ENCODE measurements around the gene ARHGEF16.
A peak's percentile ranks its signal among the peaks of the same experiment; 100 is the strongest.

Gene ARHGEF16

DNA sequence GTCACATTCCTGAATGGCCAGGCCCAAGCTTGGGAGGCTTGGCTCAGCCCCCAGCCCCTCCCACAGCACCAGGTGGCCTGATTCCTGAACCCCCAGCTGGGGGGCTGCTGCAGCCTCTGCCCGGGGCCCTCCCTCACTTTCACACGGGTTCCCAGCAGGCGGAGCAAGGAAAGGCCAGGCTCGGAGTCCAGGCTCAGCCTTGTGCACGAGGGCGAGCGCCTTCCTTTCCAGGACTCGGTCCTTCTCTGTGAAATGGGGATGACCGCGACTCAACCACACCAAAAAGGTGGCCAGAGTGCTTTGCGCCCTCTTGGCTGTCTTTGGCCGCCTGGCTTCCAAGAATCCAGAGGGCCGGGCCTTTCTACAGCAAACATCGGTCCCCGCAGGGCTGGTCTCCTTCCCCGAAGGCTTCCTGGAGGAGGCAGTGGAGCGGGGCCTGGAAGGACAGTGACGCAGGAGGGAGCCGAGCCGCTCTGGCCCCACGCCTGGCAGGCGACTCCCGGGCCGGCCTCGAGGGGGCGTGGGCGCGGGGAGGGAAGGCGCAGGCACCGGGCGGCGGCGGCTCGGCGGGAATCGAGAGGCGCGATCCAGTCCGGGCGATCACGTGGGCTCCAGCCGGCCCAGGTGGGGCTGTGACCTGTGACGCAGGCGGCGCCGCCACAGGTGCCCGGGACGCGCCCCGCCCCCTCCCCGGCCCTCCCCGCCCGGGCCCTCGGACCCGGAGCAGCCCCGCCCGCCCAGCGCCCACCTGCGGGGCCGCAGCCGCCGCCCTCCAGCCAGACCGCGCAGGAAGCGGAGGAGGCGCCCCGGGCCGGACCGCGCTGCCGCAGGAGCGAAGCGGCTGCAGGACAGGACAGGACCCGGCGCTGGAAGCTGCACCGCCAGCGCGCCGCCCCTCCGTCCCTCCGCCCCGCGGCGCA, at the start of gene ARHGEF16:
Gene ARHGEF16 (plus strand): TSS at position 775 of the 920 bp plus-strand sequence. CDS start 8,420 bp downstream, outside the sequence.
- no peak for DNase-seq (ENCODE audit: low spot score)

DNA sequence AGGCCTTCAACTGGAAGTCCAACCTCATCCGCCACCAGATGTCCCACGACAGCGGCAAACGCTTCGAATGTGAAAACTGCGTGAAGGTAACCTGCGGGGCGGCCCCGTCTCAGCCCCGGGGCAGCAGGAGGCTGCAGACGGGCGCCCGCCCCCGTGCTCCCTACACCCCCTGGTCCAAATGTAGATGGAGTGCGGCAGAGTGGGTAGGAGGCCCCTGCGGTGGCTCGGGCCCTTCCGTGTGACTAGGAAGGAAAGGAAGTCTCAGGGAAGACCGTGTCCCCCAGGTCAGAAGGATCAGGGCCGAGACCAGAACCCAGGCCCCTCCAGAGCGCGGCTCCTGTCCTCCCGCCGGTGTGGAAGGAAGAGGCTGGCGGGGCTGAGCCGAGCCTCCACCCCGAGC, 49.7 kb upstream of the ARHGEF16 start:
- DNase-seq (ENCODE audit: low spot score) = no peak

GRCh38 chr1:3405491-3405890, 49.0 kb upstream of the ARHGEF16 start:
- no peak for DNase-seq (ENCODE audit: low spot score)

DNA sequence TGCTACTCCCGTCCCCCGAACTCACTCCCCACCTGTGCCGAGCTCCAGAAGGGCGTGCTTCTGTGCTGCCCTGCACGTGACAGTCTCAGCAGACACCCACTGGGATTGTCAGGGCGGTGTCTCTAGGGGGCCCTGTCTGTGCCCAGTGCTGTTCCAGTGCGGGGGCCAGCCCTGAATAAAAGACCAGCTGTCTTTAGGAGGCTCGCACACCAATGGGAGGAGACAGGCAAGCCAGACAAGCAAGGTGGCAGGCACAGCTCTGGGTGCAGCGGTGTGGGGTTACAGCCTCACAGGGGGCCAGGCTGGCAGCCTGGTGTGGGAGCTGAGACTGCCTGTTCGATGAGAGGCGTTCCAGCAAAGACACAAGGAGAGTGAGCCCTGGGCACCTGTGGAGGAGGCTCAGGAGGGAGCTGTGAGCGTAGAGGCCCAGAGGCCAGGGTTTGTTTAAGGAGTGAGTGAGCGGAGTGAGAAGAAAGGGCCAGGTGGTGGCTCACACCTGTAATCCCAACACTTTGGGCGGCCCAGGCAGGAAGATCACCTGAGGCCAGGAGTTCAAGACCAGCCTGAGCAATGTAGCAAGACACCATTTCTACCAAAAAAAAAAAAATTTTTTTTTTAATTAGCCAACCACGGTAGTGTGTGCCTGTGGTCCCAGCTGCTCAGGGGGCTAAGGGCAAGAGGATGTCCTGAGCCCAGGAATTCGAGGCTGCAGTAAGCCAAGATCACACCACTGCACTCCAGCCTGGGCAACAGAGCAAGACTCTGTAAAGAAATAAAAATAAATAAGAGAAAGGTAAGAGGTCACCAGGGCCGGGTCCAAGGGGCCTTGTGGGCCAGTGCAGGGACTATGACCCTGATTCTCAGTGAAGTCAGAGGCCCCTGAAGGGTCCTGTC, 48.2 kb upstream of the ARHGEF16 start:
- DNase-seq (ENCODE audit: low spot score) = no peak

DNA sequence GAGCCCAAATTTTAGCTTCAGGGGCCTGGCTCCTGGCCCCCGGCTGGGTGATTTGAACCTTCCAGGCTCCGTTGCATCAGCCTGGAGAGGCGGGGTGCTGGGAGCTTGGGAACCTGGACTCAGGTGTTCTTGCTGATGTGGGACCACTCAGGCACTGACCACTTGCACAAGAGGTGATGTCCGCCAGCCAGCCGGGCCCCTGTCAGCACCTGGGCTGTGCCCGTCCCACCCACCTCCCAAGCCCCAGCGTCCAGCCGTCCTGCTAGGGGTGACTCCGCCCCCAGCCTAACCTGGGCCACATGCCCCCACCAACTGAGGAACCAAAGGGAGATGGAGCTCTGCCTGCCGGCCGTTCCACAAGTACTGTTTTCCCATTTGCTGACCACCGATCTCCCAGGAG, 47.4 kb upstream of the ARHGEF16 start:
- DNase-seq (ENCODE audit: low spot score) = no peak

GRCh38 chr1:3408751-3409266, 45.7 kb upstream of the ARHGEF16 start:
- DNase-seq (ENCODE audit: low spot score) = no peak

DNA sequence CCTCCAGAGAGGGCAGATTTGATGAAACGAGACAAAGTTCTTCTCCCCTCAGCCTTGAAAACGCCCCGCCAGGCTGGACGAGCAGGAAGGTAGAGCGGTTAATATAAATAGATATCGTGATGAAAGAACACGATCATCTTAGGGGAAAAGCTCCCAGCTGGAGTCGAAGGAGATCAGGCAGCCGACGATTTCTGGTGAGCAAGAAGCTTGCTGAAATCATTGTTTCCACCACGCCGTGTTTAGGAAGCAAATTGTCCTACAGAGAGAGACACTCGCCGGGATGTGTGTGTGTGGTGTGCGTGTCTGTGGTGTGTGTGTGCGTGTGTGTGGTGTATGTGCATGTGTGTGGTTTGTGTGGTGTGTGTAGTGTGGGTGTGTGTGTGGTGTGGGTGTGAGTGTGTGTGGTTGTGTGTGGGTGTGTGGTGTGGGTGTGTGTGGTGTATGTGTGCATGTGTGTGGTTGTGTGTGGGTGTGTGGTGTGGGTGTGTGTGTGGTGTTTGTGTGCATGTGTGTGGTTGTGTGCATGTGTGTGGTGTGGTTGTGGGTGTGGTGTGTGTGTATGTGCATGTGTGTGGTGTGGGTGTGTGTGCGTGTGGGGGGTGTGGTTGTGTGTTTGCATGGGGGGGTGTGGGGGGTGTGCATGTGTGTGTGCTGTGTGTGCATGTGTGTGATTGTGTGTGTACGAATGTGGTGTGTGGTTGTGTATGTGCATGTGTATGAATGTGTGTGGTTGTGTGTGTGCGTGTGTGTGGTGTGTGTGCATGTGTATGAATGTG, 44.9 kb upstream of the ARHGEF16 start:
- DNase-seq (ENCODE audit: low spot score) = no peak

GRCh38 chr1:3410142-3410925, 44.1 kb upstream of the ARHGEF16 start:
- peak; percentile 72 for DNase-seq (ENCODE audit: low spot score)

GRCh38 chr1:3411806-3412205, 42.7 kb upstream of the ARHGEF16 start:
- no peak for DNase-seq (ENCODE audit: low spot score)

DNA sequence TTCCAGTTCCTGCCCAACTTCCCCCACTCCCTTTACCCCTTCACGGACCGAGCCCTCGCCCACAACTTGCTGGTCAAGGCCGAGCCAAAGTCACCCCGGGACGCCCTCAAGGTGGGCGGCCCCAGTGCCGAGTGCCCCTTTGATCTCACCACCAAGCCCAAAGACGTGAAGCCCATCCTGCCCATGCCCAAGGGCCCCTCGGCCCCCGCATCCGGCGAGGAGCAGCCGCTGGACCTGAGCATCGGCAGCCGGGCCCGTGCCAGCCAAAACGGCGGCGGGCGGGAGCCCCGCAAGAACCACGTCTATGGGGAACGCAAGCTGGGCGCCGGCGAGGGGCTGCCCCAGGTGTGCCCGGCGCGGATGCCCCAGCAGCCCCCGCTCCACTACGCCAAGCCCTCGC, 42.1 kb upstream of the ARHGEF16 start:
- no peak for DNase-seq (ENCODE audit: low spot score)

DNA sequence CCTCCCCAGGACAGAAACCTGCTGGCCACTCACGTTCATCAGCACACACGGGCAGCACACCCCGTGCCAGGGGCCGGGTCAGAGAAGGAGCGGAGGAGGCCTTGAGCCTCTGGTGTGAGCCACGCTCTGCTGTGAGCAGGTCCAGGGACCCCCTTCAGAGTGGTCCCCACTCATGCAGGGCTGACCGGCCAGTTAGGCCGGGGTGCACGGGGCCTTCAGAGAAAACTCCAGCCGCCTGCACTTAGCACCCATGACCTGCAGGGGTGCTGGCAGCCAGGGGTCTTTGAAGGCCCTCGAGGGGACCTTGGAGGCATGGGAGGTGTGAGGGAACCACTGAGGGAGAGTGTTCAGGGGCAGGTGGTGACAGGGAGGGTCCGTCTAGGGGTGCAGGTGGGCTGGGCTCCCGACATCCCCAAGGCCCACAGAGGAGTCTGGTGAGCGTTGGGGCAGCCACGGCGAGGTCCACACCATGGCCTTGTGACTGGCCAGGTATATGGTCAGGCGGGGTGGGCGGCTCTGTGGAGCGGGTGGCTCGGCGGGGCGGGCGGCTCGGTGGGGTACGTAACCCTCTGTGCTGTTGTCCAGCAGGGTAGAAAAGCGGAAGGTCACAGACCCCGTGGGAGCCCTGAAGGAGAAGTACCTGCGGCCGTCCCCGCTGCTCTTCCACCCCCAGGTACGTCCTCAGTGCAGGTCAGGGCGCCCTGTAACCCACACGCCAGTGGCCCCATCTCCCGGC, 40.3 kb upstream of the ARHGEF16 start:
- no peak for DNase-seq (ENCODE audit: low spot score)

DNA sequence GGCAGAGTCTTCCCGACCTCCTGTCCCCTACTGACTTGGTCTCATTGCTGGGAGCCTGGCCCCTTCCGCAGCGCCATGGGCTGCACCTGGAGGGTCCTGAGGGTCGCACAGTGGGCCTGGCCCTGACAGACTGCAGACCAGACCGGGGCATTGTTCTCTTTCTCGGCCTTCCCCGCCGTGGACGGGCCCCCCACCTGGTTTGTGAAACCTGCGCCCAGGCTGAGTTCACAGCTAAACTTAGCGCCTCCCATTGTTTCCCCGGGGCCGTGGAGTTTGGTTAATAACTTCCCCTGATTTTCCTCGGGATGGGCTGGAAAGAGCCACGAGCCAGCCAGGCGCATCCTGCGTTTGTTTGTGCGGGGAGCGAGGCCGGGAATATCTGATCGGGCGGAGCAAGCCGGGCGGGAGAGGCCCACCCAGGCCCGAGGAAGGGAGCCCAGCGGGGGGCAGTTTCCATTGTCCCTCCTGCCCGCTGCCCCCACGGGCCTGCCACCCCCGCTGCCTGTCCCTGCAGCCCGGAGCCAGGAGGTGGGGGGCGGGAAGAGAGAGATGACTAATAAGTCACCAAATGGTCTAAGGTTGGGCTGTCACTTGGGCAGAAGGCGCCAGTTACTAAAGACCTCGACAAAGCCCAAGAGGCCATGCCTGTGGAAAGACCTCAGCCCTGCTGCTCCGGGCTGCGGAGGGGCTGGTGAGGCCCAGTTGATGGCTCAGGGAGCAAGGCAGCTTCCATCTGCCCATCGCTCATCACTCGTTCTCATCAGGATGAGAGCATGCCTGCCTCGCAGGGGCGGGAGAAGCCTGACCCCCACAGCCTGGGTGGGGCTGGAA, 39.0 kb upstream of the ARHGEF16 start:
- DNase-seq (ENCODE audit: low spot score) = no peak

DNA sequence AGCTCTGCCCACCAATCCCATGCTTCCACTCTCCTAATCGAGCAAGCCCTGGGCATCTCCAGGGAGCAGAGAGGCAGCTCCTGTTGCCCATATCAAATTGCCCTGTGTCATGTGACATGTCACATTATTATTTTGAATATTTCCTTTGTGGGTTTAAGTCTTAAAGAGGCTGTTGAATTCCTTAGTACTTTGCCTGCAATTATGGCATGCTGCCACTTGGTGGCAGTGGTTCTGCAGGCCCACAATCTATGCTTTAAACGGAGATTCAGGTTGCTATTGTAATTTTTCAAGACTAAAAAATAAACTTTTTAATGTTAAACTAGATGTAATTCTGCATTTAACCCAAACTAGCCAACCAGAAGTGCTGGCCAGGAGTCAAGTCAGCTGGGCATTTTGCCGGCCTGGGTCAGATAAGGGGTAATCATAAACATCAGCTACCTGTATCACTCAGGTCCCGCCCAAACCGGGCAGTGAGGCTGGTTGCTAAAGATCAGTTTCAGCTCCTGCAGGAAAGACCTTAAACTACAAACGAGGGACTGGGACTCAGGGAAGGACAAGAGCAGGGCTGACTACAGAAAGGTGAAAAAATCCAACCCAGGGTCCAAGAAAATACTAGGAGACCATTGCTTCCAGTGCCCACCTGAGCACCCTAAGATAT, 37.3 kb upstream of the ARHGEF16 start:
- no peak for DNase-seq (ENCODE audit: low spot score)

DNA sequence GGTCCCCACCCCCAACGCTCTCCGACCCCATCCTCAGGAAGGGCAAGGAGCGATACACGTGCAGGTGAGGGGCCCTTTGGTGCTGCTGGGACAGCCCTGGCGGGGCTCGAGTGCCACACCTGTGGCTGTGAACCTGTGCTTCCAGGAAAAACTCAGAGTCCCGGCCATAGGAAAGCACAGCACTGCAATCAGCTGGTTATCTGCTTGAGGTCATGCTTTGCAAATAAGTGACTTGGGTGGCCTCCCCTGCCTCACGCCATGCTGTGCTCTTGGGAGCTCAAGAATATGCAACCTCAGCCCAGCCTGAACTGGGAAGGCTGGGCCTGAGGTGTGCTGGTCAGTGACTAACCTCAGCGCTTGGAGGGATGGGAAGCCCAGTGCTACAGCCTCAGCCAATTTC, 36.5 kb upstream of the ARHGEF16 start:
- DNase-seq (ENCODE audit: low spot score) = no peak

DNA sequence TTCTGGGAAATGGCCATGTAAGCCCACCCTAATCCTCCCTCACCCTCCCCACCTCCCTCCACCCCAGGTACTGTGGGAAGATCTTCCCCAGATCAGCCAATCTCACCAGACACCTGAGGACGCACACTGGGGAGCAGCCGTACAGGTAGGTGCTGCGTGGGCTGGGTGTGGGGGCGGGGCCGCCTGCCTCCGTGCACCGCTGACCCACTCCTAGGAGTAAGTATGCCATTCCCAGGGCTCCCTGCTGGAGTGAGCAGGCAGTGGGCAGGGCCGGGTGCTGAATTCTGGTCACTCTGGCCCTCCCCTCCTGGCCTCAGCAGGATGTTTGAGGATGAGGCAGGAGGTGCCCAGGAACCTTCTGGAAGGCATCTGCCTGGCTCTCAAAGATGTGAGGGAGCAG, 35.9 kb upstream of the ARHGEF16 start:
- no peak for DNase-seq (ENCODE audit: low spot score)

GRCh38 chr1:3419415-3420204, 34.9 kb upstream of the ARHGEF16 start:
- DNase-seq (ENCODE audit: low spot score) = no peak

DNA sequence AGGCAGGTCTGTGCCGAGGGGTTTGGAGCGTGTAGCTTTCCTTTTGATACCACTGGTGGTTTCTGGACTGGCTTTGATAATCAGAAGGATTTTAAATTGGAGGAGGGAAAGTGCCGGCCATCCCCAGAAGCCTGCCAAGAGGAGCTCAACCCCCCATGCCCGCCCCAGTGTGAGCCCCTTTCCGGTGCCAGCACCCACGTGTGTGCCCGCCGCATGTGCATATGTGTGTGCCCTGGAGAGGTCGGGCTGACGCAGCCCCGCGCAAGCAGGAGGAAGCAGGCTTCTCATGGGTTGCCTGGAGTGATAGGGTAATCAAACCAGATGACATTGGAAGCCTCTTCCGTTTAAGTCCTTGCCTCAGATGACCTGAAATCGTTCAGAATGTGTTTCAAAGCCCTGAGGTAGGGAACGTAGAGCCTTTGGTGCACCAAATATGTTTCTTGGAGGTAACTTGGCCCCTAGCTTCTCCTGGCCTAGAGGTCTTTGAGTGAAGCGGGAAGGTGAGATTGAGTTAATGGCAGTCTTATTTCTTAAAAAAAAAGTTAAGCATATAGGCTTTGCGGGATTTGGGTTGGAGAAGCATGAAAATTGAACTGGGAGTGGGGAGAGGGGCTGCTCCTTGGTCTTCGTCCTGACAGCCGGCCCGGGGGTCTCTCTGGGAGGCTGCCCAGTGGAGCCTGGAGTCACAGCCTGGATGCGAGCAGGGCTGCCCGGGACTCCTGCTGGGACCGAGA, 34.1 kb upstream of the ARHGEF16 start:
- DNase-seq (ENCODE audit: low spot score) = no peak
